ENCODE measurements around the gene E2F7. TPM values are rescaled to one million over a fixed set of nuclear protein-coding genes. Genes with fewer than 3 reads are reported as not detected.
"Not testable (repeated sequence)": the region's sequence is repeated elsewhere in the genome, so short reads cannot be mapped to it uniquely, and the experiment has no call there.

E2F7 gene, protein sequence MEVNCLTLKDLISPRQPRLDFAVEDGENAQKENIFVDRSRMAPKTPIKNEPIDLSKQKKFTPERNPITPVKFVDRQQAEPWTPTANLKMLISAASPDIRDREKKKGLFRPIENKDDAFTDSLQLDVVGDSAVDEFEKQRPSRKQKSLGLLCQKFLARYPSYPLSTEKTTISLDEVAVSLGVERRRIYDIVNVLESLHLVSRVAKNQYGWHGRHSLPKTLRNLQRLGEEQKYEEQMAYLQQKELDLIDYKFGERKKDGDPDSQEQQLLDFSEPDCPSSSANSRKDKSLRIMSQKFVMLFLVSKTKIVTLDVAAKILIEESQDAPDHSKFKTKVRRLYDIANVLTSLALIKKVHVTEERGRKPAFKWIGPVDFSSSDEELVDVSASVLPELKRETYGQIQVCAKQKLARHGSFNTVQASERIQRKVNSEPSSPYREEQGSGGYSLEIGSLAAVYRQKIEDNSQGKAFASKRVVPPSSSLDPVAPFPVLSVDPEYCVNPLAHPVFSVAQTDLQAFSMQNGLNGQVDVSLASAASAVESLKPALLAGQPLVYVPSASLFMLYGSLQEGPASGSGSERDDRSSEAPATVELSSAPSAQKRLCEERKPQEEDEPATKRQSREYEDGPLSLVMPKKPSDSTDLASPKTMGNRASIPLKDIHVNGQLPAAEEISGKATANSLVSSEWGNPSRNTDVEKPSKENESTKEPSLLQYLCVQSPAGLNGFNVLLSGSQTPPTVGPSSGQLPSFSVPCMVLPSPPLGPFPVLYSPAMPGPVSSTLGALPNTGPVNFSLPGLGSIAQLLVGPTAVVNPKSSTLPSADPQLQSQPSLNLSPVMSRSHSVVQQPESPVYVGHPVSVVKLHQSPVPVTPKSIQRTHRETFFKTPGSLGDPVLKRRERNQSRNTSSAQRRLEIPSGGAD
- total RNA-seq (2014; rRNA removed; shearing (Covaris generic)) = 31.4 and 32.7 TPM in 2 replicates

DNA sequence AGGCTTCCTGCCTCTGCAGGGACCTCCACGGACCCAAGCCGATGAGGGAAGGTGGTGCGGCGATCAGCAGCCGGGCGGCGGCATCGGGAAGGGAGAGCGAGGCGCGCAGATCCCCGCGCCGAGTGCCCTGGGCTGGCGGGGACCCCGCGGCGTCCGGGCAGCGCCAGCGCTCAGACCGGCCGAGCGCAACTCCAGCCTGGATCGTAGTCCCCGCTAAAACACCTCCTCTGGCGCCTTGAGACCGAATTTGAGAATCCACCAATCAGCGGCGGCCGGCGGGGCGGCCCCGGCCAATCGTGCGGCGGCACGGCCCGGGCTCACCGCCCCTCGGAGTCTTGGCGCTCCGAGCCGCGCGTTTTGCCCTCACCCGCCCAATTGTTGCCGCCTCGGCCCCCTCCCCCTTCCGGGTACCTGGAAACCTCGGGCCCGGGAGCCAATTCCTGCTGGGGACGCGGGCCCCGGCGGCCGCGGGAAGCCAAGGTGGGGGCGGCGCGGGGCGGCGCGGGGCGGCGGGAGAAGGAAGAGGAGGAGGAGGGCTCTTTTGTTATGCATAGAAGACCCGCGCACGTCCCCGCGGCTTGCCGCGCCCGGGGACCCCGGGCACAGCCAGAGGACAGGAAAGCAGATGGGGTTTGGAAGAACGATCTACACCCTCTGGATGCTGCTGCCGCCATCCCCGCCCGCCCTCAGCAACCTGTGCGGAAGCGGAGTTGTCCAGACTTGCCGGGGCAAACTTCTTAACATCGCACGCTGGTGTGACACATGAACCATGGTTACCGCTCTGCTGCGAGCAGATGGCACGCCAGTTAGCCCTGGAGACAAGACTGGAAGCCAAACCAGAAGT lies at the start of gene E2F7:
TSS of gene E2F7 (minus strand) at position 209 of the 844 bp plus-strand sequence. CDS start 934 bp downstream, outside the sequence.
- Histone ChIP-seq H3K27ac (peak within 1 kb of the TSS; percentile 94), H3K36me3 (peaks cover 34% of the 10 kb centered on the region), H3K27me3 (no peaks in the 10 kb centered on the region), H3K4me1 (no peaks in the 10 kb centered on the region; the same call in 1 of the 2 replicates), H3K9me3 (replicated peaks) (no peaks in the 10 kb centered on the region), H3K4me3 (peak within 1 kb of the TSS; percentile 91)
- peak; percentile 94 to 95 for DNase-seq

GRCh38 chr12:77113971-77114370 lies 48.6 kb upstream of the E2F7 start:
- H3K4me3 ChIP-seq = no peak overlapping the region
- no peak for DNase-seq
- H3K36me3 ChIP-seq = no peaks in the 10 kb centered on the region
- no peaks in the 10 kb centered on the region for H3K9me3 ChIP-seq (replicated peaks)
- H3K4me1 ChIP-seq = no peaks in the 10 kb centered on the region
- no peaks in the 10 kb centered on the region for H3K27me3 ChIP-seq
- no peak overlapping the region for H3K27ac ChIP-seq

GRCh38 chr12:77108707-77109106 lies 43.3 kb upstream of the E2F7 start:
- Histone ChIP-seq H3K4me3 (no peak overlapping the region), H3K27me3 (no peaks in the 10 kb centered on the region), H3K27ac (no peak overlapping the region), H3K4me1 (0 out of 2 replicates have a peak, but pooled peaks cover 5% of the 10 kb centered on the region), H3K9me3 (replicated peaks) (no peaks in the 10 kb centered on the region), H3K36me3 (no peaks in the 10 kb centered on the region)
- no peak for DNase-seq

- H3K4me1 ChIP-seq = peaks cover 16% of the 10 kb centered on the region
- H3K27ac ChIP-seq = no peak overlapping the region
- DNase-seq = no peak
- no peak overlapping the region for H3K4me3 ChIP-seq
- H3K27me3 ChIP-seq = no peaks in the 10 kb centered on the region
- H3K9me3 ChIP-seq (replicated peaks) = no peaks in the 10 kb centered on the region
- no peaks in the 10 kb centered on the region for H3K36me3 ChIP-seq
Measured at GRCh38 chr12:77107121-77107520, 41.8 kb upstream of the E2F7 start.

- H3K27me3 ChIP-seq = no peaks in the 10 kb centered on the region
- H3K4me1 ChIP-seq = peaks cover 18% of the 10 kb centered on the region
- H3K36me3 ChIP-seq = no peaks in the 10 kb centered on the region
- no peak for DNase-seq
- no peak overlapping the region for H3K27ac ChIP-seq
- H3K4me3 ChIP-seq = no peak overlapping the region
- no peaks in the 10 kb centered on the region for H3K9me3 ChIP-seq (replicated peaks)
Measured at GRCh38 chr12:77104792-77105191, 39.4 kb upstream of the E2F7 start.

DNA sequence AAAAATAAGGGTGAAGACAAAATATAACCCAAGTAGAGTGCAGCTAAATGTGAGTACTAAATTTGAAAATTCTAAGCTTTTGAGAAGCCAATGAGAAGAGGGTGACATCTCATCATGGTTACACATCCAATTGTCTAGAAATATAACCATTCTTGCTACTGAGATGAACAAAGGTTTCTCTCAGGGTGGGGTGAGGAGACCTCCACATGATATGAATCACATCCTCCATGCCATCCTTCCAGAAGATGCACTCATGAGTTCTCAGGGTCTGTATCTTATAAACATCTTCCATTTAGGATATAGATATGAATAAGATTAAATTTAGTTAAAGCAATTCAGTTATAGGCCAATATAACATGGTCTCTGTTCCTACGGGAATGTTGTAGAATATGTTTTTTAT lies 38.9 kb upstream of the E2F7 start:
- Histone ChIP-seq H3K27me3 (no peaks in the 10 kb centered on the region), H3K4me3 (no peak overlapping the region), H3K9me3 (replicated peaks) (no peaks in the 10 kb centered on the region), H3K36me3 (no peaks in the 10 kb centered on the region), H3K4me1 (peaks cover 18% of the 10 kb centered on the region), H3K27ac (no peak overlapping the region)
- DNase-seq = no peak

DNA sequence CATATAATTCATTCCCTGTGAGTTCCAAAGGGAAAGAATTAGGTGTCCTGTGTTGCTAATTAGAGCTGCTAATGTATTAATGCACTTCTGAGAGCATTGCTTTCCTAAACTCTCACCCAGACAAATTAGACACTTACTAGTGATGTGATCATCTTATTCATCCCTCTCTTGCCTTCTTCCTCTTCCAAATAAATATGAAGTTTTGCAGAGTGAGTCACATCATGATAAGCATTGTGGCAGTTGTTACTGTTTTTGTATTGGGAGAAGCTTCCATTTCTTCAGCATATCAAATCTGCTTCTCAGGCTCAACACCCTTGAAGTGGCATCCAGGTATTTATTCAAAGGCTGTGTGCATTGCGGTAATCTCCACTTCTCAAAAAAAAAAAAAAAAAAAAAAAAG lies 37.3 kb upstream of the E2F7 start:
- H3K36me3 ChIP-seq = no peaks in the 10 kb centered on the region
- H3K4me3 ChIP-seq = no peak overlapping the region
- no peak overlapping the region for H3K27ac ChIP-seq
- H3K4me1 ChIP-seq = peaks cover 18% of the 10 kb centered on the region
- H3K27me3 ChIP-seq = no peaks in the 10 kb centered on the region
- DNase-seq = peak in 1 of 2 experiments; percentile 12
- no peaks in the 10 kb centered on the region for H3K9me3 ChIP-seq (replicated peaks)

GRCh38 chr12:77102123-77102522 lies 36.8 kb upstream of the E2F7 start:
- DNase-seq = no peak
- Histone ChIP-seq H3K27ac (no peak overlapping the region), H3K27me3 (no peaks in the 10 kb centered on the region), H3K4me3 (no peak overlapping the region), H3K36me3 (no peaks in the 10 kb centered on the region), H3K4me1 (peaks cover 18% of the 10 kb centered on the region), H3K9me3 (replicated peaks) (no peaks in the 10 kb centered on the region)

GRCh38 chr12:77099799-77100198 lies 34.4 kb upstream of the E2F7 start:
- Histone ChIP-seq H3K4me1 (peaks cover 16% of the 10 kb centered on the region), H3K9me3 (replicated peaks) (no peaks in the 10 kb centered on the region), H3K4me3 (no peak overlapping the region)

DNA sequence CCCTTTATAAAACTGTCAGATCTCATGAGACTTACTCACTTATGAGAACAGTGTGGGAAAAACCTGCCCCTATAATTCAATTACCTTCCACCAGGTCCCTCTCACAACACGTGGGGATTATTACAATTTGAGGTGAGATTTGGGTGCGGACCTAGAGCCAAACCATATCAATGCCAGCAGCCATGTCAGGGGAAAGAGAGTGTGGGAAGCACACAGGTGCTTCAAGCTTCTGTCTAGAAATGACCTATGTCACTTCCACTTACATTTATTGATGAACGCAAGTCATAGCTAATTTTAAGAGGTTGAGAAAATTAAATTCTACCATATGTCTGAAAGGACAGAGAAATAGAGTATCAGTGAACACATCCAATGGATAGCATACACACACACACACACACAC lies 32.5 kb upstream of the E2F7 start:
- no peak for DNase-seq
- no peak overlapping the region for H3K27ac ChIP-seq
- H3K27me3 ChIP-seq = no peaks in the 10 kb centered on the region
- peaks cover 9% of the 10 kb centered on the region for H3K4me1 ChIP-seq
- no peaks in the 10 kb centered on the region for H3K36me3 ChIP-seq
- no peaks in the 10 kb centered on the region for H3K9me3 ChIP-seq (replicated peaks)
- H3K4me3 ChIP-seq = no peak overlapping the region

More at GRCh38 chr12:77099799-77100198, 34.4 kb upstream of the E2F7 start:
- no peak for DNase-seq
- no peak overlapping the region for H3K27ac ChIP-seq
- H3K36me3 ChIP-seq = no peaks in the 10 kb centered on the region
- H3K27me3 ChIP-seq = no peaks in the 10 kb centered on the region

DNA sequence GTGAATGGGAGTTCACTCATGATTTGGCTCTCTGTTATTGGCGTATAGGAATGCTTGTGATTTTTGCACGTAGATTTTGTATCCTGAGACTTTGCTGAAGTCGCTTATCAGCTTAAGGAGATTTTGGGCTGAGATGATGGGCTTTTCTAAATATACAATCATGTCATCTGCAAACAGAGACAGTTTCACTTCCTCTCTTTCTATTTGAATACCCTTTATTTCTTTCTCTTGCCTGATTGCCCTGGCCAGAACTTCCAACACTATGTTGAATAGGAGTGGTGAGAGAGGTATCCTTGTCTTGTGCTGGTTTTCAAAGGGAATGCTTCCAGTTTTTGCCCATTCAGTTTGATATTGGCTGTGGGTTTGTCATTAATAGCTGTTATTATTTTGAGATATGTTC lies 26.9 kb upstream of the E2F7 start:
- H3K4me1 ChIP-seq; H3K4me3 ChIP-seq; H3K9me3 ChIP-seq (replicated peaks); H3K27ac ChIP-seq; H3K36me3 ChIP-seq; H3K27me3 ChIP-seq; DNase-seq: not testable (repeated sequence)

DNA sequence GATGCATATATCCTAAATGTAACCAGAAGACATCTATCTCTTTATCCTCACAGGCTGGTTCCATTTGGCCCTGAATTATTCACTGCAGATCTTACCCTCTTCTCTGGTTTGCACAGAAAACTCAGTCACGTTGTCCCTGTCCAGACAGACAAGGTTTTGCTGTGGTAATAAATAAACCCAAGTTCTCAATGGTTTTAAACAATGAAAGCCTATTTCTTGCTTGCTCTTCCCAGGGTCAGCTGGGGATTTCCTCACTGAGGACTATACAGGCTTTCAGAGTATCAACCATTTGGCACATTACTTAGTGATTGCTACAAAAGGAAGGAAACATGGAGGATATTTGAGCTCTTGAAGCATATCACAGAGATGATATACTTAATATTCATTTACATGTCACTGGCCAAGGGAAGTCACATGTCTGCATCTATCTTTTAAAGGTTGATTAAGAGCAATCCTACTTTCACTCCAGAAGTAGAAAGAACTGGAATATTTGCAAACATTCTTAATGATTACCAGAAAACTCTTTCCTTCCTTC lies 24.4 kb upstream of the E2F7 start:
- no peak for DNase-seq
- H3K27ac ChIP-seq = no peak overlapping the region

GRCh38 chr12:77087427-77087826 lies 22.1 kb upstream of the E2F7 start:
- DNase-seq = no peak
- no peaks in the 10 kb centered on the region for H3K36me3 ChIP-seq
- no peak overlapping the region for H3K4me3 ChIP-seq
- no peaks in the 10 kb centered on the region for H3K9me3 ChIP-seq (replicated peaks)
- H3K27me3 ChIP-seq = no peaks in the 10 kb centered on the region
- H3K4me1 ChIP-seq = no peaks in the 10 kb centered on the region
- H3K27ac ChIP-seq = no peak overlapping the region

More for the DNA sequence above, 24.4 kb upstream of the E2F7 start:
- no peaks in the 10 kb centered on the region for H3K9me3 ChIP-seq (replicated peaks)
- no peaks in the 10 kb centered on the region for H3K27me3 ChIP-seq
- H3K36me3 ChIP-seq = no peaks in the 10 kb centered on the region
- H3K4me1 ChIP-seq = no peaks in the 10 kb centered on the region
- no peak overlapping the region for H3K4me3 ChIP-seq

DNA sequence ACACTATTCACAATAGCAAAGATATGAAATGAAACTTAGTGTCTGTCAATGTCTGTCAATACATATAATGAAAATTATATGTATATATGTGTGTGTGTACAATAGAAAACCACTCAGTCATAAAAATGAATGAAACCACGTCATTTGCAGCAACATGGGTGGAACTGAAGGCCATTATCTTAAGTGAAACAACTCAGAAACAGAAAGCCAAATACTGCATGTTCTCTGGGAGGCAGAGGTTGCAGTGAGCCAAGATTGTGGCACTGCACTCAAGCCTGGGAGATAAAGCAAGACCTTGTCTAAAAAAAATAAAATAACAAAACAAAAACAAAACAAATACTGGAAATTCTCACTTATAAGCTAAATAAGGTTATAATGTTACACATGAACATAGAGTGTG lies 16.7 kb upstream of the E2F7 start:
- Histone ChIP-seq H3K4me1 (no peaks in the 10 kb centered on the region), H3K4me3 (no peak overlapping the region), H3K27ac (no peak overlapping the region), H3K27me3 (no peaks in the 10 kb centered on the region), H3K36me3 (no peaks in the 10 kb centered on the region), H3K9me3 (replicated peaks) (no peaks in the 10 kb centered on the region)
- DNase-seq = no peak
